Transverse colon (tissue), 4 donors: ENCODE data around the gene MEG3. TPM values are rescaled to one million over a fixed set of nuclear protein-coding genes. Genes with fewer than 3 reads are reported as not detected.

ENCODE experiments used
- DNase-seq: peaks from one replicate; pipeline ENCODE4 v3.0.0-alpha.2; 2019
- H3K27ac ChIP-seq, 4 donors: fragments of 200-600 bp; sonication (generic); 2 replicates each; pipeline ENCODE4 v1.5.1; 2016 to 2018; ENCODE audit warnings: inconsistent platforms in 4 of 4
- H3K27me3 ChIP-seq: fragments of 200-600 bp; sonication (generic); 2 replicates; pipeline ENCODE4 v1.5.1; 2017; ENCODE audit warnings: inconsistent platforms
- H3K36me3 ChIP-seq, 4 donors: fragments of 200-600 bp; sonication (generic); 2 replicates each; pipeline ENCODE4 v1.5.1; 2017 to 2019; ENCODE audit warnings: inconsistent platforms in 4 of 4
- H3K4me1 ChIP-seq, 4 donors: fragments of 200-600 bp; sonication (generic); 2 replicates each; pipeline ENCODE4 v1.5.1; 2017 to 2020; ENCODE audit warnings: inconsistent platforms in 4 of 4
- H3K4me3 ChIP-seq, 4 donors: fragments of 200-600 bp; sonication (generic); 1 replicate in 1 of 4; 2 replicates in 3 of 4; pipeline versions ENCODE4 v1.5.1 to v1.6.1; 2017 to 2019; ENCODE audit warnings: inconsistent platforms in 4 of 4
- H3K9me3 ChIP-seq, 2 donors: fragments of 200-600 bp; sonication (generic); 2 replicates each; pipeline ENCODE4 v1.5.1; 2017 to 2019; ENCODE audit warnings: inconsistent platforms in 2 of 2
- EP300 ChIP-seq: sonication (generic); formaldehyde crosslinking; IDR thresholded peaks from one replicate; pipeline ENCODE4 v1.6.1; 2017; ENCODE audit warnings: antibody characterized with exemption, low read depth
- POLR2A ChIP-seq: fragments of 450-650 bp; IDR thresholded peaks from one replicate; pipeline ENCODE4 v1.6.1; 2016; ENCODE audit warnings: antibody characterized with exemption, mild to moderate bottlenecking, moderate library complexity
- POLR2AphosphoS5 ChIP-seq, 3 donors: sonication (generic); formaldehyde crosslinking; IDR thresholded peaks; one replicate each; pipeline ENCODE4 v1.6.1; 2016; ENCODE audit warnings: antibody characterized with exemption in 3 of 3
- WGBS, 2 donors: methylation state at CpG; one replicate each; pipeline ENCODE4 v1.1.5; 2018; ENCODE audit warnings: low coverage in 1 of 2; 5-methylcytosine and 5-hydroxymethylcytosine counted together
- in situ Hi-C, 4 donors: fragments of 200-750 bp; cut with MboI; loops; one replicate each; pipeline versions ENCODE4 v1.15.0 to v1.15.1; 2017; ENCODE audit warnings: low sequenced_read_pairs in 3 of 4, low pct_ligation_motif_present in 1 of 4, low pct_unique_long_range_greater_than_20kb in 1 of 4
- intact Hi-C: fragments of 100-400 bp; cut with DNase I; formaldehyde crosslinking; loops from one replicate; pipeline ENCODE4 v1.15.1; 2023; ENCODE audit warnings: low total_unique reads
- total RNA-seq, 4 donors: library from RNA; depleted of rRNA; stranded (reverse); fragments of >200 nt; gene quantifications; one replicate each; pipeline ENCODE4 v1.1.0, GENCODE V29; 2016
- TF ChIP-seq, protein P1 (sequence below), 5 experiments: fragments of 200-600 bp in 3 of 5; fragments of 450-650 bp in 2 of 5; sonication (generic) in 3 of 5; IDR thresholded peaks; 1 replicate in 2 of 5; 2 replicates in 3 of 5; pipeline ENCODE4 v1.5.1; 2016 to 2017; ENCODE audit warnings: antibody characterized with exemption in 5 of 5, inconsistent platforms in 3 of 5, mild to moderate bottlenecking in 2 of 5, moderate library complexity in 1 of 5

Gene MEG3
- total RNA-seq, 4 donors from 2014 or later, result 10.6 to 156 (median 40.1) TPM

- in situ Hi-C loops, result loop anchor here in 2 of 4 donors (25.0 kb wide), 1 partner anchor 802 kb away; no protein-coding TSS in a partner anchor
- H3K4me1 ChIP-seq, result no peaks in the 10 kb centered on the region
- no peaks in the 10 kb centered on the region for H3K9me3 ChIP-seq
- no peaks in the 10 kb centered on the region for H3K36me3 ChIP-seq
- H3K27ac ChIP-seq, result no peak overlapping the region
- DNase-seq, result no peak
- intact Hi-C loops, result no loop called here
- 84% methylated on average over 24 of the region's 24 CpGs; no CpG with 5 or more reads in 1 of the 2 donors for WGBS, 2 donors
- no peaks in the 10 kb centered on the region for H3K27me3 ChIP-seq
- TF ChIP-seq POLR2AphosphoS5 (IDR thresholded peaks at IDR 0.05) (no peak), EP300 (no peak), POLR2A (no peak)
- TF ChIP-seq, protein P1, sequence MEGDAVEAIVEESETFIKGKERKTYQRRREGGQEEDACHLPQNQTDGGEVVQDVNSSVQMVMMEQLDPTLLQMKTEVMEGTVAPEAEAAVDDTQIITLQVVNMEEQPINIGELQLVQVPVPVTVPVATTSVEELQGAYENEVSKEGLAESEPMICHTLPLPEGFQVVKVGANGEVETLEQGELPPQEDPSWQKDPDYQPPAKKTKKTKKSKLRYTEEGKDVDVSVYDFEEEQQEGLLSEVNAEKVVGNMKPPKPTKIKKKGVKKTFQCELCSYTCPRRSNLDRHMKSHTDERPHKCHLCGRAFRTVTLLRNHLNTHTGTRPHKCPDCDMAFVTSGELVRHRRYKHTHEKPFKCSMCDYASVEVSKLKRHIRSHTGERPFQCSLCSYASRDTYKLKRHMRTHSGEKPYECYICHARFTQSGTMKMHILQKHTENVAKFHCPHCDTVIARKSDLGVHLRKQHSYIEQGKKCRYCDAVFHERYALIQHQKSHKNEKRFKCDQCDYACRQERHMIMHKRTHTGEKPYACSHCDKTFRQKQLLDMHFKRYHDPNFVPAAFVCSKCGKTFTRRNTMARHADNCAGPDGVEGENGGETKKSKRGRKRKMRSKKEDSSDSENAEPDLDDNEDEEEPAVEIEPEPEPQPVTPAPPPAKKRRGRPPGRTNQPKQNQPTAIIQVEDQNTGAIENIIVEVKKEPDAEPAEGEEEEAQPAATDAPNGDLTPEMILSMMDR (IDR thresholded peaks at IDR 0.05), result no peak
- no peak overlapping the region for H3K4me3 ChIP-seq
Measured at GRCh38 chr14:100835548-100836310, 9.8 kb downstream of the MEG3 start.

DNA sequence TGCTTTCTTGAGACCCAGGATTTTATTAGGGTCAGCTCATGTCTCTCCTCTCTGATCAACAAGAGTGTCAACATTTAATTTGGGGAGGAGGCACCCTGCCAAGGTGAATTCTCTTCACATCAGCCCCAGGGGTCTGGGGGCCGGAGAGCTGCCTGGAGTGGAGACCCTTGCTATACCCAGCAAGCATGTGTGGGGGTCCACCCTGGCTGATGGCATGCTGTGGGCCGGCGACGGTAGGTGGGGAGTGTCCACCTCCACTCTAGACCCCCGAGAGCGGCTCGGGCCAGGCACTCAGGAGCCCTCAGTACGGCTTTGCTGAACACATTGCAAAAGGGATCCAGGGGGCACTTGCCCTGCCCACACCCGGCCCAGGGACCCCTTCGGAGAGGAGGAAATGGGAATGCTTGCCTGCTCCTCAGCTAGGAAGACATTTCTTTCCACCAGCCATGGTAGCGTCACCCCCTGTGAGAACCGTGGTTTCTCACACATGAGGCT is 10.4 kb downstream of the MEG3 start:
- in situ Hi-C loops (loop anchor here in 2 of 4 donors (25.0 kb wide), 1 partner anchor 801 kb away; no protein-coding TSS in a partner anchor), intact Hi-C loops (no loop called here)
- H3K27ac ChIP-seq, result no peak overlapping the region
- H3K4me1 ChIP-seq, result no peaks in the 10 kb centered on the region
- no peaks in the 10 kb centered on the region for H3K9me3 ChIP-seq
- TF ChIP-seq EP300 (no peak), POLR2A (no peak), POLR2AphosphoS5 (IDR thresholded peaks at IDR 0.05) (no peak)
- TF ChIP-seq, protein P1 (IDR thresholded peaks at IDR 0.05), result no peak
- 86 to 89% methylated on average over 3 to 12 of the region's 12 CpGs for WGBS, 2 donors
- no peaks in the 10 kb centered on the region for H3K36me3 ChIP-seq
- DNase-seq, result no peak
- H3K4me3 ChIP-seq, result no peak overlapping the region
- no peaks in the 10 kb centered on the region for H3K27me3 ChIP-seq

- Histone ChIP-seq H3K9me3 (no peaks in the 10 kb centered on the region), H3K4me3 (no peak overlapping the region)
- intact Hi-C loops, result no loop called here
Measured at GRCh38 chr14:100836941-100837804, 11.3 kb downstream of the MEG3 start.

More at GRCh38 chr14:100836941-100837804, 11.3 kb downstream of the MEG3 start:
- DNase-seq, result no peak
- H3K36me3 ChIP-seq, result no peaks in the 10 kb centered on the region
- peaks cover 0 to 1% (median 0%) of the 10 kb centered on the region in 4 donors for H3K4me1 ChIP-seq
- in situ Hi-C loops, result loop anchor here in 2 of 4 donors (25.0 kb wide), 1 partner anchor 800 kb away; no protein-coding TSS in a partner anchor
- H3K27me3 ChIP-seq, result no peaks in the 10 kb centered on the region
- WGBS, 2 donors, result 31 to 70% methylated on average over 2 to 26 of the region's 26 CpGs
- H3K27ac ChIP-seq, result no peak overlapping the region
- TF ChIP-seq EP300 (no peak), POLR2AphosphoS5 (IDR thresholded peaks at IDR 0.05) (no peak), POLR2A (no peak)
- TF ChIP-seq, protein P1 (IDR thresholded peaks at IDR 0.05), result no peak
